Measurements from ENCODE around the gene USP35.

USP35 gene

DNA sequence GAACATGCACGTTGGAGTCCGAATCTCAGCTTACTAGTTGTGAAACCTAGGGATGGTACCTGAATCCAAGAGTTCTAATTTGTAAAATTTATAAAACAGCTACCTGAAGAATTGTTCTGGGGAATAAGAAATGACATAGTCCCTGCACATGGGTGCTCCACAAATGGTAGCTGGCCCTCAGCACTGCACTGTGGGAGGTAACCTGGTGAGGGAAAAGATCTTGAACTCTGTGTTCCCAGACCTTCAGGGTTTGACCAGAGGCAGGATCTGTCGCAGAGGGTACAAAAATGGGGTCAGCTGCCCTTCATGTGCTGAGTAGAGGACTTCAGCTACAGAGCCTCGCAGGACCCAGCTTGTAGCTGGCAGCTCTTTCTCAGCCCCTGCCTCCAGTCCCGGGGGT is 73.5 kb downstream of the USP35 start:
- Histone ChIP-seq H3K9me3 (ENCODE audit: insufficient read depth, low read depth, low read length) (no peaks in the 10 kb centered on the region), H3K9ac (ENCODE audit: low read depth, low read length, poor library complexity, severe bottlenecking) (no peak overlapping the region), H3K4me2 (ENCODE audit: low read depth, low read length, poor library complexity, severe bottlenecking) (no peak overlapping the region), H4K20me1 (ENCODE audit: insufficient read depth, low read length, poor library complexity, severe bottlenecking) (no peaks in the 10 kb centered on the region), H3K79me2 (ENCODE audit: insufficient read depth, low read length) (no peaks in the 10 kb centered on the region), H3K4me3 (ENCODE audit: low read length, poor library complexity, severe bottlenecking) (no peak overlapping the region), H3K4me1 (ENCODE audit: insufficient read depth, low read length, poor library complexity, severe bottlenecking) (no peaks in the 10 kb centered on the region), H3F3A (ENCODE audit: low read depth) (no peaks in the 10 kb centered on the region), H3K36me3 (ENCODE audit: insufficient read depth, low read length) (no peaks in the 10 kb centered on the region), H3K27me3 (ENCODE audit: insufficient read depth, low read length, poor library complexity, severe bottlenecking) (no peaks in the 10 kb centered on the region), H3K9me2 (replicated peaks; ENCODE audit: low read depth, low read length) (no peaks in the 10 kb centered on the region), H2AFZ (ENCODE audit: low read length) (no peak overlapping the region)
- no peak for TF ChIP-seq EZH2phosphoT487 (IDR thresholded peaks at IDR 0.05; ENCODE audit: borderline replicate concordance)
- TF ChIP-seq CTCF (conservative IDR thresholded peaks at IDR 0.05; ENCODE audit: low read length) = no peak

DNA sequence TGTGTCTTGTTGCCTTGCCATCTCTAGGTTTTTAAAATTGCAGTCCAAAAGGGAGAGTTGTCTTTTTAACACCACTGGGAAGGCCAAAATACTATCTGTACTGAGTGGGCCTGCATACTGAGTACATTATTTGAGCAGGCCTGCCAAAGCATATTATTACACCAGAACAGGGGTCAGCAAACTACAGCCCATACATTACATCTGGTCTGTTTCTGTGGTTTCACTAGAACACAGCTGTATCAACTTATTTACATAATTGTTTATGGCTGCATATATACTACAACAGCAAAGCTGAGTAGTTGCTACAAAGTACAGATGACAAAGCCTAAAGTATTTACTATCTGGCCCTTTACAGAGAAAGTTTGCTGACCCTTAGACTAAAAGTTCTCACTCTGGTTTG is 74.0 kb downstream of the USP35 start:
- Histone ChIP-seq H3K9ac (ENCODE audit: low read depth, low read length, poor library complexity, severe bottlenecking) (no peak overlapping the region), H3K9me2 (replicated peaks; ENCODE audit: low read depth, low read length) (no peaks in the 10 kb centered on the region), H3K36me3 (ENCODE audit: insufficient read depth, low read length) (no peaks in the 10 kb centered on the region), H3K79me2 (ENCODE audit: insufficient read depth, low read length) (no peaks in the 10 kb centered on the region), H3K4me3 (ENCODE audit: low read length, poor library complexity, severe bottlenecking) (no peak overlapping the region), H3K4me1 (ENCODE audit: insufficient read depth, low read length, poor library complexity, severe bottlenecking) (no peaks in the 10 kb centered on the region), H3K9me3 (ENCODE audit: insufficient read depth, low read depth, low read length) (no peaks in the 10 kb centered on the region), H3K4me2 (ENCODE audit: low read depth, low read length, poor library complexity, severe bottlenecking) (no peak overlapping the region), H3F3A (ENCODE audit: low read depth) (no peaks in the 10 kb centered on the region), H3K27me3 (ENCODE audit: insufficient read depth, low read length, poor library complexity, severe bottlenecking) (no peaks in the 10 kb centered on the region), H4K20me1 (ENCODE audit: insufficient read depth, low read length, poor library complexity, severe bottlenecking) (no peaks in the 10 kb centered on the region), H2AFZ (ENCODE audit: low read length) (no peak overlapping the region)
- TF ChIP-seq EZH2phosphoT487 (IDR thresholded peaks at IDR 0.05; ENCODE audit: borderline replicate concordance) = no peak
- TF ChIP-seq CTCF (conservative IDR thresholded peaks at IDR 0.05; ENCODE audit: low read length) = no peak
